NCI-H2171 (cell line): ENCODE data around the gene WNT9B.
"Not testable (repeated sequence)": the region's sequence is repeated elsewhere in the genome, so short reads cannot be mapped to it uniquely, and the experiment has no call there.

Source experiments
- DNase-seq: peaks from one replicate; lab custom pipeline; 2025; lab: John Stamatoyannopoulos, UW

Gene WNT9B

GRCh38 chr17:46822388-46822921, 28.9 kb upstream of the WNT9B start:
- peak; percentile 56 for DNase-seq

GRCh38 chr17:46823657-46824056, 27.7 kb upstream of the WNT9B start:
- DNase-seq, result no peak

DNA sequence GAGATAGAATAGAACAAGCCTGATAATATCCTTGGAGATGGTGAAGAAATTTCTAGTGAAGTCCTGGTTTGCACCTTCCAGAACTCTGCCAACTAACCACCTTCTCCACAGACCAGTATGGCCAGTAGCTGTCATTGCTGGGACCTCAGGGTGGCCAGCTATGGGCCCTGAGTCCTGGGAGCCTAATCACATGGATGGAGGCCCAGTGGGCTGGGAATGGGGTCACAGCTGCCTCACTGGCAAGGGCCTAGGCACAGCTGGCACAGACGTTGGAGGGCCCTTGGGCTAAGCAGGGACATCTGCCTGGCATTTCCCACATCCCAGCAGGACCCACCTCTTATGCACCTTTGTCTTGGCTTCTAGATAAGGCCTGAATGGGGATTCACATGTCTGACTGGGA, 25.3 kb upstream of the WNT9B start:
- DNase-seq, result no peak

GRCh38 chr17:46827274-46827673, 24.1 kb upstream of the WNT9B start:
- no peak for DNase-seq

- no peak for DNase-seq
These were observed 19.6 kb upstream of the WNT9B start for GRCh38 chr17:46831573-46832330.

GRCh38 chr17:46832331-46832821, 19.0 kb upstream of the WNT9B start:
- no peak for DNase-seq

DNA sequence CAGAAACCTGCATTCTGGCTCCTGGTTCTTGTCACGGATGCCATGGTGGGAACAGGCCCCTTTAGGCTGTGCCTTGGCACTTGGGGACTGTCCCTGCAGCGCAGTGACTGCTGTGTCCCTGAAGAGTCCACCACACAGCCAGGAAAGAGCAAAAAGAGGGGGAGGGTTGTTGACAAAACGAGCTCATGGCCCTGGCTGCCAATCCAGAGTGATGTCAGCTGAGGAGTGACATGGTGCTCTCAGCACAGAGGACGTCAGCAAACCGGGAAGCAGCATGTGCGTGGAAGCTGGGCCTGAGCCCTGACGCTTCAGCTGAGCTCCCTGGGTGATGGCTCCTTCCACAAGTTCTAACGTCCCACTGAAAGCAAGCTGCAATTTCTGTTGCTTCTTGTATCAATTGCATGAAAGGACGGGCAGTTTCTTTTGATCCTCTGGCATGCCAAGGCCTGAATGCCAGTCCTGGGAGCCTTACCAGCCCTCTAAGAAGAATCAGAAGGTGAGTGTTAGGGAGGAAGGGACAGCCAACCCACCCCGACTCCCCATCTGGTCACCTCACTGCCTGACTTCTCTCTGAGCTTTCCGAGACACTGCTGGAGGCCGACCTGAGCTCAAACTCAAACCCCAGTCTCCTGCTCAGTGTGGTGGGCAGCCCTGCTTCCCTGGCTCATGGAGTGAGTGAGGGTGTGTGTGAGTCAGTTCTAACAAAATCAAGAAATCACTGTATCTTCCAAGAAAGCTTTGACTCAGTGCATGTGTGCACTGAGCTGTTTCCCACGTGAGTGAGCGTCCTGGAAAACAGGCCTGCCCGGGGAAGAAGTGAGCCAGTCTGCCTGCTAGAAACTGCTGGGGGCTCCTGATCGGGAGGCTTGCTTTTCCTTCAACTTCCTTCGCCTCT, 18.2 kb upstream of the WNT9B start:
- no peak for DNase-seq

- DNase-seq, result no peak
These were observed 17.6 kb upstream of the WNT9B start for GRCh38 chr17:46833840-46834208.

- no peak for DNase-seq
These were observed 16.5 kb upstream of the WNT9B start for GRCh38 chr17:46834846-46835245.

DNA sequence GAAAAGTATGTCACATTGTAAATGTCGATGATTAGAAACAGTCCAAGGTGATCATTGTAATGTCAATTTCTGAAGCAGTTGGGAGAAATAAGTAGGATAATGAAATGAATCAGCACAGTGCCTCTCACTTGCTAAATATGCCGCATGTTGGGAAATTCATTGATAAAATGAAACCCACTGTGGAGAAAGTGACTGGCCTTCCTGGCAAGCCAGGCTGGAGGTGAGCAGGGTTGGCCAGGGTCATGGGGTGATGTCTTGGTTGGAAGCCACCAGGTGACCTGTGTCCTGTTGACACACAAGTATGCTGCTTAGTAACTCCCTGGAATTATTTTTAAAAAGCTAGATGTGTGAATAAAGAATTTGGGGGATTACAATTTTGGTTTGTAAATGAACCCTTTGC, 14.9 kb upstream of the WNT9B start:
- DNase-seq, result no peak

- no peak for DNase-seq
These were observed 13.9 kb upstream of the WNT9B start for GRCh38 chr17:46837521-46837920.

DNA sequence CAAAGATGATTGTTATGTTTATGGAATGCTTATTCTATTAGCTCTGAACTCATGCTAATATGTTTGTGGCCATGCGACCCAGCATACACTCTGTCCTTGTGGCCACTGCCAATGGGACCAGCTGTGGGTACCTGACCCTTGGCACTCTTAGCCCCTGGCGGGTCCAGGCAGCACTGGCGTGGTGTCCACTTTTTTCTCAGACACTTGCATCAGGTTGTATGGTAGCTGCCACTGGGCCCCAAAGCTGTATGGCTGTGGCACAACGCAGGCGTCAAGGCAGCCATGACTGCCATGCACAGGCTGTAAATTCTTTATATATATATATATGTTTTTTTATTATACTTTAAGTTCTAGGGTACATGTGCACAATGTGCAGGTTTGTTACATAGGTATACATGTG, 12.2 kb upstream of the WNT9B start:
- DNase-seq, result no peak

DNA sequence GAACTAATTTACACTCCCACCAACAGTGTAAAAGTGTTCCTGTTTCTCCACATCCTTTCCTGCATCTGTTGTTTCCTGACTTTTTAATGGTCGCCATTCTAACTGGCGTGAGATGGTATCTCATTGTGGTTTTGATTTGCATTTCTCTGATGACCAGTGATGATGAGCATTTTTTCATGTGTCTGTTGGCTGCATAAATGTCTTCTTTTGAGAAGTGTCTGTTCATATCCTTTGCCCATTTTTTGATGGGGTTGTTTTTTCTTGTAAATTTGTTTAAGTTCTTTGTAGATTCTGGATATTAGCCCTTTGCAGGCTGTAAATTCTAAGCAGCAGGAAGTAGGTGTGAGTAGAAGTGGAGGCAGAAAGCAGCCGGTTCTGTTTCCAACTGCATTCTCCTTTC, 10.8 kb upstream of the WNT9B start:
- not testable (repeated sequence) for DNase-seq

DNA sequence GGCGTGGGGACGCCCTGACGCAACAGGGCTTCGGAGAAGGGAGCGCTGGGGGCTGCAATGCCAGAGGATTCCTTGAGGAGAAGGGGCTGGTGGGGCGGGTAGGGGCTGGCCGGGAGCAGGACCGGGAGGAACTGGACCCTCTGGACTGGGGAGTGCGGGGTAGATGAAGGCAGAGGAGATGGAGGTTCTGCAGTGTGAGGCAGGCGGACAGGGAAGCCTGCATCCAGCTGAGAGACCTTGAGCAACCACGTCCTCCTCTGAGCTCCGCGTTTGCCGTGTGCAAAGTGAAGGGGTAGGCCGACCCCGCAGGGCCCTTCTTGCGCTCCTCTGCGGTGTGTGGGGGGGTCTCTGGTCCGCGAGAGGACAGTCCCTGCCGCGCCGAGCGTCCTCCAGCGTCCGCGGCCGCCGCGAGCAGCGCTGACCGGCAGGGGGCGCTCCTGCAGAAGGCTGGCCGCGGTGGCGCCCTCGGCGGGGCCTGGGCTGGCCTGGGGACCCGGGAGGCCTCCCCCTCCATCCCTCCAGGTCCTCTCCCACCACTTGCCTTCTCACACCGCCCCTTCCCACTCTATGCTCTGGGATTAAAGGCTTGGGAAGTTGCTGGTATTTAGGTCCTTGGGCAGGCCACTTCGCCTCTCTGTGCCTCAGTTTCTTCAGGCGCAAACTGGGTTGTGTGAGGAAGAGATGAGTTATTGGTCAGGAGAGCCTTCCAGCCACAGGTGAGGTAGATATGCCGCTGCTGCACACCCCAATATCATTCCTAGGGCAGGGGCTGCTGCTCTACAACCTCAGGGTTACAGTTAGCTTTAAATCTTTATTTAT, 9.6 kb upstream of the WNT9B start:
- DNase-seq, result no peak

DNA sequence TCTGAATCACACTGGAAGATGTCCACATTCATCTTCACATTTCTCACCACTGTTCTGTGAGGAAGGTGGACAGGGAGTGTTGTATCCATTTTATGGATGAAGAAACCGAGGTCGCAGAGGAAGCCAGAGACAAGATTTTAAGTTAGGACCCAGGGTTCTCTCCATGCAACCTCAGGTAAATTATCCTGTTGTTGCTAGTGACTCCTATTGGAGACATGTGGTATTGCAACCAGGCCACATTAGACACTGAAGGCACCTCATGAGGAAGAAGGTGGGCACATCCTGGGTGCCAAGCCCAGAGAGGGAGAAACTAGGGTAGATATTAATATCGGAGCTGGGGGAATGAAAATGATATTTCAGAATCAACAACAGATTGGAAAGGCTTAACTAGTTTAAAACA, 8.5 kb upstream of the WNT9B start:
- no peak for DNase-seq

- DNase-seq, result no peak
These were observed 3.9 kb upstream of the WNT9B start for GRCh38 chr17:46847204-46848191.

DNA sequence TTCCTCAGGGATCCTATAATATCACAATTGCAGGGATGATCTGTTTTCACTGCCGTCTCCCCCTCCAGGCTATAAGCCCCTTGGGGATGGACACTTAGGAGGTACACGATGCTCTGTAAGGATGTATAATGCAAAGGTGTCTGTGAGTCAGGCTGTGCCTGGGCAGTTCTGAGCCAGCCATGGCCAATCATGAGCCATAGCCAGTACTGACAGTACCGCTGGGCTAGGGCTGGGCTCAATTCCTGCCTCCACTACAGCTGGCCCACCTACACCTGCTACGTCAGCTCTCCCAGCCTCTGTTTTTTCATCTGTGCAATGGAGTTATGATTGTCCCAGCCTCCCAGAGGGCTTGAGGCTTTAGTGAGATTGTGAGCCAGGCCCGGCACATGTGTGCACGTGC, 2.8 kb upstream of the WNT9B start:
- no peak for DNase-seq

- DNase-seq, result no peak
These were observed 725 bp upstream of the WNT9B start for GRCh38 chr17:46850688-46851028.

DNA sequence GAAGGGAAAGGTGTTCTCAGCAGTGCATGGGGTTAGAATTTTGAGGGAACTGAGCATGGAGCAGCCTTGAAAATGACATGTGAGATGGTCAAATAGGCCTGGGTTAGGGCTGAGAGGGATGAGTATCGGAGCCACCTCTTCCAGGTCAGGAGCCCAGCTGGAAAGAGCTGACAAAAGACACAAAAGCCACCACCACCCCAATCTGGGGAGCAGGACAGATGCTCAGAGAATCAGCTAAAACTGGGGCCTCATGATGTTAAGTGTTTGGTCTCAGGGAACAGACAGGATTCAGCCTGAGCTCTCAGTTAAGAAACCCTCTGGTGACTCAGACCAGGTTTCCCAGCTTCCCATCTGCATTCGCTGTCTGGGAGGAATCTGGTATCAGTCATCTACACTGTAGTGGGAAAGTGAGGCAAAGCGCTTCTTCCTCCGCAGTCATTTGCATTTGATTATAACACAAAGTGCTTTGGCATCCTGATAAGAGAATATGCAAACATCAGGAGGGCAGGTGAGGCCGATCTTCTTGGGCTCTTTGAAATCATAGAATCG, 2.6 kb downstream of the WNT9B start:
- no peak for DNase-seq

GRCh38 chr17:46854515-46854914, 3.1 kb downstream of the WNT9B start:
- no peak for DNase-seq

DNA sequence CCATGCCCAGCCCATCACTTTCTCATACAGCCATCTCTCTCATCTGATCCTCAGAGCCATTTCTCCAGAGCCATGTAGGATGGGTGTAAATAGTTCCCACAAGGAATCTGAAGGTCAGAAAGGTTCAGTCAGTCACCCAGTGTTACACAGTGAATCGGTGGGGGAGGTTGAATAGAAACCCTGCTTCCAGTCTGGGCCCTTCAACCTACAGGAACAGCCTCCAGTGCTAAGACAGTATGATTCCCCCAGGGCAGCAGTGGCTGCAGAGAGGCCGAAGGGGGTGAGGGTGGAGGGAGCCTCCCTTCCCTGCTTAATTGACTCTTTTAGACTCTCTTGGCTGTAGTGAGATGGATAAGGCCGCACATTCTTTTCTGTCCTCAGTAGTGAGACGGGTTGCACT, 3.6 kb downstream of the WNT9B start:
- DNase-seq, result no peak
